ENCODE data around the gene HFE. TPM values are rescaled to one million over a fixed set of nuclear protein-coding genes. Genes with fewer than 3 reads are reported as not detected.
"Not testable (repeated sequence)": the region's sequence is repeated elsewhere in the genome, so short reads cannot be mapped to it uniquely, and the experiment has no call there.

The HFE gene
- polyA plus RNA-seq, 3 donors, result 13.5 to 16.1 (median 14.1) TPM

DNA sequence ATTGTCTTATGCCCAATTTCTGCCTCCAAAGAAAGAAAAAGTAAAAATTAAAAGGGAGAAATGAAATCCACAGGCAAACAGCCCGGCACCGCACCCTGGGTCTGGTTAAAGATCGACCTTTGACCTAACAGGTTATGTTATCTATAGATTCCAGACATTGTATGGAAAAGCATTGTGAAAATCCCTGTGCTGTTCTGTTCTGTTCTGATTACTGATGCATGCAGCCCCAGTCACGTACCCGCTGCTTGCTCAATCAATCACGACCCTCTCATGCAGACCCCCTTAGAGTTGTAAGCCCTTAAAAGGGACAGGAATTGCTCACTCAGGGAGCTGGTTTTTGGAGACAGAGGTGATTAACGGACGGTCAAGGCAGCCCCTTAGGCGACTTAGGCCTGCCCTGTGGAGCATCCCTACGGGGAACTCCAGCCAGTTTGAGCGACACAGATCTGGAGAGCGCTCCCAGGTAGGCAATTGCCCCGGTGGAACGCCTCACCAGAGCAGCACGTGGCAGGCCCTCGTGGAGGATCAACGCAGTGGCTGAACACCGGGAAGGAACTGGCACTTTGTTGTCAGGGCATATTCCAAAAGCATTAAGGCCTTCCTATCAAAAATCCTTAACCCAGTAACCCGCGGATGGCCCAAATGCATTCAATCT is 12.0 kb upstream of the HFE start:
- intact Hi-C loops (cut with micrococcal nuclease), result no loop called here
- Histone ChIP-seq H4K20me1 (ENCODE audit: insufficient read depth, low read length) (no peaks in the 10 kb centered on the region), H3K9ac (ENCODE audit: insufficient read depth, low read length, poor library complexity, severe bottlenecking) (no peak overlapping the region), H3K27me3 (ENCODE audit: control insufficient read depth in 2 of 2, insufficient read depth in 2 of 2, low read length in 2 of 2) (no peaks in the 10 kb centered on the region), H3K27ac (ENCODE audit: low read depth in 1 of 2, low read length in 2 of 2) (no peak overlapping the region), H3K4me3 (replicated peaks in 1 of 3; ENCODE audit: low read depth in 2 of 3, low read length in 3 of 3) (no peak overlapping the region), H3K79me2 (ENCODE audit: insufficient read depth, low read length) (no peaks in the 10 kb centered on the region), H3K9me3 (replicated peaks in 1 of 2; ENCODE audit: control insufficient read depth in 1 of 2, insufficient read depth in 1 of 2, low read length in 2 of 2) (peaks cover 0 to 2% of the 10 kb centered on the region in 2 donors), H3K4me1 (ENCODE audit: control insufficient read depth in 1 of 2, insufficient read depth in 2 of 2, low read length in 2 of 2) (peaks cover 8 to 9% of the 10 kb centered on the region in 2 donors), H3K4me2 (replicated peaks; ENCODE audit: extremely low read depth, low read length, poor library complexity, severe bottlenecking) (no peak overlapping the region), H3K36me3 (replicated peaks in 1 of 2; ENCODE audit: control insufficient read depth in 1 of 2, insufficient read depth in 2 of 2, low read length in 2 of 2) (no peaks in the 10 kb centered on the region), H2AFZ (ENCODE audit: insufficient read depth, low read depth, low read length, poor library complexity, severe bottlenecking) (no peak overlapping the region)
- DNase-seq, result no peak
- H3K4me3 Mint-ChIP-seq, result no peak overlapping the region
- no peak for TF ChIP-seq CTCF (IDR thresholded peaks at IDR 0.05)
- H3K27ac Mint-ChIP-seq, result no peak overlapping the region
- 96% methylated on average over 14 of the region's 20 CpGs for WGBS (ENCODE audit: insufficient coverage)
- H3K4me1 Mint-ChIP-seq, result peaks cover 7% of the 10 kb centered on the region
- H3K27me3 Mint-ChIP-seq (ENCODE audit: low read depth in 3 of 3), result peaks cover 0 to 4% (median 2%) of the 10 kb centered on the region in 3 donors
- H3K9me3 Mint-ChIP-seq, result peaks cover 0 to 8% (median 5%) of the 10 kb centered on the region in 7 donors
- no peaks in the 10 kb centered on the region for H3K36me3 Mint-ChIP-seq

- H4K20me1 ChIP-seq (ENCODE audit: insufficient read depth, low read length); H3K27me3 Mint-ChIP-seq (ENCODE audit: low read depth in 3 of 3); H3K9ac ChIP-seq (ENCODE audit: insufficient read depth, low read length, poor library complexity, severe bottlenecking); H3K4me3 Mint-ChIP-seq; H2AFZ ChIP-seq (ENCODE audit: insufficient read depth, low read depth, low read length, poor library complexity, severe bottlenecking); H3K79me2 ChIP-seq (ENCODE audit: insufficient read depth, low read length); H3K4me2 ChIP-seq (replicated peaks; ENCODE audit: extremely low read depth, low read length, poor library complexity, severe bottlenecking); H3K27me3 ChIP-seq (ENCODE audit: control insufficient read depth in 2 of 2, insufficient read depth in 2 of 2, low read length in 2 of 2); H3K4me1 ChIP-seq (ENCODE audit: control insufficient read depth in 1 of 2, insufficient read depth in 2 of 2, low read length in 2 of 2); DNase-seq; H3K4me3 ChIP-seq (replicated peaks in 1 of 3; ENCODE audit: low read depth in 2 of 3, low read length in 3 of 3); intact Hi-C loops (cut with micrococcal nuclease); H3K4me1 Mint-ChIP-seq; H3K27ac ChIP-seq (ENCODE audit: low read depth in 1 of 2, low read length in 2 of 2); H3K36me3 Mint-ChIP-seq; H3K27ac Mint-ChIP-seq; H3K36me3 ChIP-seq (replicated peaks in 1 of 2; ENCODE audit: control insufficient read depth in 1 of 2, insufficient read depth in 2 of 2, low read length in 2 of 2): not testable (repeated sequence)
- H3K9me3 Mint-ChIP-seq, result peaks cover 14 to 35% (median 33%) of the 10 kb centered on the region in 7 donors
- WGBS (ENCODE audit: insufficient coverage), result 80% methylated on average over 1 of the region's 3 CpGs
- peaks cover 14 to 23% of the 10 kb centered on the region in 2 donors for H3K9me3 ChIP-seq (replicated peaks in 1 of 2; ENCODE audit: control insufficient read depth in 1 of 2, insufficient read depth in 1 of 2, low read length in 2 of 2)
These were observed 9.2 kb upstream of the HFE start for GRCh38 chr6:26078066-26078465.

- DNase-seq; H3K36me3 Mint-ChIP-seq; intact Hi-C loops (cut with micrococcal nuclease): not testable (repeated sequence)
These were observed 6.1 kb upstream of the HFE start for GRCh38 chr6:26081096-26081495.

More at GRCh38 chr6:26081096-26081495, 6.1 kb upstream of the HFE start:
- H3K79me2 ChIP-seq (ENCODE audit: insufficient read depth, low read length); H3K4me3 Mint-ChIP-seq; H3K27me3 Mint-ChIP-seq (ENCODE audit: low read depth in 3 of 3); H3K9ac ChIP-seq (ENCODE audit: insufficient read depth, low read length, poor library complexity, severe bottlenecking); H3K4me1 ChIP-seq (ENCODE audit: control insufficient read depth in 1 of 2, insufficient read depth in 2 of 2, low read length in 2 of 2); H3K27ac ChIP-seq (ENCODE audit: low read depth in 1 of 2, low read length in 2 of 2); H3K4me1 Mint-ChIP-seq; H4K20me1 ChIP-seq (ENCODE audit: insufficient read depth, low read length); H2AFZ ChIP-seq (ENCODE audit: insufficient read depth, low read depth, low read length, poor library complexity, severe bottlenecking); H3K36me3 ChIP-seq (replicated peaks in 1 of 2; ENCODE audit: control insufficient read depth in 1 of 2, insufficient read depth in 2 of 2, low read length in 2 of 2); H3K4me3 ChIP-seq (replicated peaks in 1 of 3; ENCODE audit: low read depth in 2 of 3, low read length in 3 of 3); H3K27ac Mint-ChIP-seq; H3K4me2 ChIP-seq (replicated peaks; ENCODE audit: extremely low read depth, low read length, poor library complexity, severe bottlenecking); H3K27me3 ChIP-seq (ENCODE audit: control insufficient read depth in 2 of 2, insufficient read depth in 2 of 2, low read length in 2 of 2): not testable (repeated sequence)
- WGBS (ENCODE audit: insufficient coverage), result 100% methylated on average over 2 of the region's 3 CpGs
- H3K9me3 ChIP-seq (replicated peaks in 1 of 2; ENCODE audit: control insufficient read depth in 1 of 2, insufficient read depth in 1 of 2, low read length in 2 of 2), result peaks cover 16 to 23% of the 10 kb centered on the region in 2 donors
- H3K9me3 Mint-ChIP-seq, result peaks cover 14 to 37% (median 33%) of the 10 kb centered on the region in 7 donors

Data from CD14-positive monocyte (primary cell).